Psoas muscle (tissue), 8 donors: Measurements from ENCODE around the gene EPS8L3. TPM values are rescaled to one million over a fixed set of nuclear protein-coding genes. Genes with fewer than 3 reads are reported as not detected.

Source experiments
- ATAC-seq, 4 donors: fragments of 200-7000 bp; cut with Tn5 transposase; one replicate each; pipeline ENCODE4 v1.9.1; 2020; ENCODE audit warnings: moderate library complexity in 3 of 4, mild to moderate bottlenecking in 2 of 4
- DNase-seq, 2 donors: peaks; one replicate each; pipeline ENCODE4 v3.0.0-alpha.2; 2020
- H3K27ac ChIP-seq: fragments of 200-600 bp; one replicate; pipeline ENCODE4 v1.8.0; 2022
- H3K27me3 ChIP-seq, 3 donors: fragments of 200-600 bp in 1 of 3; one replicate each; pipeline versions ENCODE4 v1.6.1 to v1.8.0; 2013 to 2022; ENCODE audit warnings: low read length in 2 of 3, mild to moderate bottlenecking in 2 of 3, moderate library complexity in 1 of 3; ENCODE audit not compliant: insufficient read depth in 3 of 3
- H3K36me3 ChIP-seq, 2 donors: fragments of 200-600 bp in 1 of 2; one replicate each; pipeline versions ENCODE4 v1.6.1 to v1.8.0; 2013 to 2022; ENCODE audit warnings: low read depth in 1 of 2, mild to moderate bottlenecking in 1 of 2, moderate library complexity in 1 of 2; ENCODE audit not compliant: insufficient read depth in 1 of 2
- H3K4me1 ChIP-seq: fragments of 200-600 bp; one replicate; pipeline ENCODE4 v1.8.0; 2022
- H3K4me3 ChIP-seq: fragments of 200-600 bp; one replicate; pipeline ENCODE4 v1.8.0; 2022; ENCODE audit warnings: mild to moderate bottlenecking
- H3K9me3 ChIP-seq: fragments of 200-600 bp; one replicate; pipeline ENCODE4 v1.8.0; 2022
- WGBS, 3 donors: extraction: QIAGEN DNeasy Blood & Tissue Kit; methylation state at CpG; one replicate each; pipeline versions ENCODE4 v1.1.6 to v1.1.7; 2013; 5-methylcytosine and 5-hydroxymethylcytosine counted together
- intact Hi-C, 2 donors: fragments of 100-400 bp; cut with DNase I; formaldehyde crosslinking; loops; one replicate each; pipeline versions ENCODE4 v1.11.0 to v1.14.2; 2022
- polyA plus RNA-seq, 3 donors: library from polyadenylated mRNA; stranded (reverse); fragments of 200-250 nt; gene quantifications; one replicate each; pipeline ENCODE4 v1.2.3, GENCODE V29; 2013
- total RNA-seq, 4 donors: library from RNA; stranded (reverse); fragmentation: NEBNext Ultra II Directional in 2 of 4; extraction: Animal tissue kit (Norgen Biotek cat#: 25700) in 2 of 4; gene quantifications; one replicate each; pipeline versions ENCODE4 v1.2.1 to v1.2.4, GENCODE V29; 2021 to 2023
- TF ChIP-seq, protein P1 (sequence below): fragments of 200-600 bp; IDR thresholded peaks from one replicate; pipeline ENCODE4 v1.8.0; 2022; ENCODE audit warnings: antibody characterized with exemption
- donor health status: healthy with polysubstance abuse.
- donor health status: DM: no; HTN: no; CAD: no; lungs with moderate emphysema.
- donor health status: Bipolar disorder and iron deficiency.
- donor health status: healthy.
- donor health status: DM: yes; HTN: yes; CAD: no.
- donor health status: DM: no; HTN: no; CAD: no.
- donor health status: DM: no; HTN: no; CAD: no.
- donor health status: DM: yes; HTN: yes; CAD: no.

EPS8L3 gene
- total and polyA plus RNA-seq, 7 donors, result 0.03 to 0.64 (median 0.57) TPM; not detected in 4

DNA sequence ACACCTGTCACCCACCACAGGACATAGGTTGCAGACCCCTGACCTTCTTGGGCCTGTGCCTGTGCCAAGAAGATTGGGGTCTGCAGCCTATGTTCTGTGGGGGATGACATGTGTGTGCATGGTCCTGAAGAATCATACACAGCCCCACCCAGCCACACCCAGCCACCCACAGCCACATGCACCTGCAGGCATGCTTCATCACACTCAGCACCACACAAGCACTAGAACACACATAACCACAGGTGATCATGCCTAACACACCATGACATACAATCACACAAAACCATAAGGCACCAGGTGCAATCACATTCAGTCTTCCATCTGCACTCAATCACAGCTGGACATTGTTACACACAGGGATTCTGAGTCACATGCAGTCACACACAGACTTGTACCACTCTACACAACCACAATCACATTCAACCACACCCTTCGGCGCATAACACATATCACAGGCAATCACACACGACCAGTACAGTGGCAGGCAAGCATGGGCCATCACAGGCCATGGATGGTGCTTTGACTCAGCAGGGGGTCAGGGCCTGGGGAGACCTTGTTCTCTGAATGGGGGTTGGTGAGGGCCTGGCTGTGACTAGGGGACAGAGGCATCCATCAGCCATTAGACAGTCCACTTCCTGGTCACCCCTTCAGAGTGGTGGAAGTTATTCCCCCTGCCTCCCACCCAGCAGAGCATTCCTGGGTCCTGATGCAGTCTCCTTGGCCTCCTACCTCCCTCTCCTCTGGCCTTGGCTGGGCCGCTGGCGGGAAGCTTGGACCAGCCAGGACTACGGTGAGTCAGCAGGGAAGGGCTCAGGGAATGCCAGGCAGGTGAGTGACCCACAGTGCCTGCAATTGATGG, 44.3 kb upstream of the EPS8L3 start:
- Histone ChIP-seq H3K27me3 (no peaks in the 10 kb centered on the region), H3K9me3 (no peaks in the 10 kb centered on the region), H3K4me1 (peaks cover 20% of the 10 kb centered on the region), H3K4me3 (no peak overlapping the region), H3K27ac (peak overlapping the region; percentile 50), H3K36me3 (no peaks in the 10 kb centered on the region)
- intact Hi-C loops, result no loop called here
- WGBS, 3 donors, result 79 to 85% (median 81%) methylated on average over 6 of the region's 6 CpGs
- DNase-seq (peak in 1 of 2 donors; percentile 23), ATAC-seq (peak in 2 of 4 donors; percentile 23 to 47)
- TF ChIP-seq, protein P1, sequence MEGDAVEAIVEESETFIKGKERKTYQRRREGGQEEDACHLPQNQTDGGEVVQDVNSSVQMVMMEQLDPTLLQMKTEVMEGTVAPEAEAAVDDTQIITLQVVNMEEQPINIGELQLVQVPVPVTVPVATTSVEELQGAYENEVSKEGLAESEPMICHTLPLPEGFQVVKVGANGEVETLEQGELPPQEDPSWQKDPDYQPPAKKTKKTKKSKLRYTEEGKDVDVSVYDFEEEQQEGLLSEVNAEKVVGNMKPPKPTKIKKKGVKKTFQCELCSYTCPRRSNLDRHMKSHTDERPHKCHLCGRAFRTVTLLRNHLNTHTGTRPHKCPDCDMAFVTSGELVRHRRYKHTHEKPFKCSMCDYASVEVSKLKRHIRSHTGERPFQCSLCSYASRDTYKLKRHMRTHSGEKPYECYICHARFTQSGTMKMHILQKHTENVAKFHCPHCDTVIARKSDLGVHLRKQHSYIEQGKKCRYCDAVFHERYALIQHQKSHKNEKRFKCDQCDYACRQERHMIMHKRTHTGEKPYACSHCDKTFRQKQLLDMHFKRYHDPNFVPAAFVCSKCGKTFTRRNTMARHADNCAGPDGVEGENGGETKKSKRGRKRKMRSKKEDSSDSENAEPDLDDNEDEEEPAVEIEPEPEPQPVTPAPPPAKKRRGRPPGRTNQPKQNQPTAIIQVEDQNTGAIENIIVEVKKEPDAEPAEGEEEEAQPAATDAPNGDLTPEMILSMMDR, result no peak

DNA sequence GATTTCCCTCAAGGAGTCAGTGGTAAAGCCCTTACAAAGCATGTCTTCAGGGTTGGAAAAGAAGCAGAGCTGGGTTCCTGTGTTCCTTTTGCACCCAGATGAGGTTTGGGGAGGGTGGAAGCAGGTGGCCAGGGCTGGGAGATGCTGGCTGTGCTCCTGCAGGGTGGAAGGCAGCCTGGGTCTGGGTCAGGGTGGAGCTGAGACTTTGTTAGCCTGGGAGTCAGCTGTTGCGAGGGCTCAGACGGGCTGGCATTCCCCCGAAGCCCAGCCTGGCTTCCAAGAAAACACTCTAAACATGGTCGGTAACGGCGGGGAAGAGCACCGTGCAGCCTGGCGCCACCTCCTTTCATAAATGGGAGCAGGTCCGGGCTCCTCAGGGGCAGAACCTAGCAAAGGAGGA, 43.7 kb upstream of the EPS8L3 start:
- WGBS, 3 donors, result 24 to 40% (median 24%) methylated on average over 8 to 9 of the region's 9 CpGs
- peak overlapping the region; percentile 50 for H3K27ac ChIP-seq

DNA sequence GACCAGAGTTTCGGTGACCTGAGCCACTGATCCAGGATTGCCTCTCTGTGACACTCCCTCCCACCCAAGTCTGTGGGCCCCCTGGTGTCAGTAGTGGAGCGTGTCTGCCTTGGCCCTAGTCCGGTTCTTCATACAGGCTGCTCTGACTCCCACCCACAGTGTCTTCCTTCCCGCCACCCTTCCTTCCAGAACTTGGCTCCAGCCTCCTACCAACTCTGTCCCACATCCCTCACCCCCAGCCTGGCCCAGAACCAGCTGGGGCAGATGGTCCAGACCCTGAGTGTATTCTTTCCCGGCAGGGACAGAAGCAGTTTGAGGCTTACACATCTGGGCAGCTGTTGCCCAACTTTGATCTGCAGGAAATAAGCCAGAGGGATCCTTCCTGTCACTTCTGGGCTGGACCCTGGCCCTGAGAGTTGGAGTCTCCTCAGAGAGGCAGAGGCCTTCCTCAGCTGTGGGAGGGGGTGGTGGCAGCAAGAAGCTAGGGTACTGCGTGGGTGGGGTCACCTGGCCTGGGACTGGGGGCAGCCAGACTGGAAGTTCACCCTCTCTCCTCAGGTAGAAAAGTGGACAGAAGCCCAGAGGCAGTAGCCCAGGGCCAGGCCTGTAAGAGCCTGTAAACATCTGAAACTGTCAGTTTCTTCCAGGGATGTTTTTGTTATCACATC, 43.1 kb upstream of the EPS8L3 start:
- 55 to 65% (median 60%) methylated on average over 6 of the region's 6 CpGs for WGBS, 3 donors
- H3K4me3 ChIP-seq, result no peak overlapping the region
- TF ChIP-seq, protein P1, result no peak
- no peaks in the 10 kb centered on the region for H3K36me3 ChIP-seq
- peak; percentile 35 to 50 for DNase-seq
- H3K9me3 ChIP-seq, result no peaks in the 10 kb centered on the region
- H3K4me1 ChIP-seq, result peaks cover 20% of the 10 kb centered on the region
- intact Hi-C loops, result no loop called here
- peak; percentile 5 to 38 (median 32) for ATAC-seq
- H3K27ac ChIP-seq, result peak overlapping the region; percentile 50
- H3K27me3 ChIP-seq, result no peaks in the 10 kb centered on the region

More for the DNA sequence above, 43.7 kb upstream of the EPS8L3 start:
- Histone ChIP-seq H3K4me3 (no peak overlapping the region), H3K4me1 (peaks cover 20% of the 10 kb centered on the region), H3K27me3 (no peaks in the 10 kb centered on the region), H3K36me3 (no peaks in the 10 kb centered on the region), H3K9me3 (no peaks in the 10 kb centered on the region)
- peak; percentile 45 to 81 (median 65) for ATAC-seq
- peak in 1 of 2 donors; percentile 51 for DNase-seq
- intact Hi-C loops, result no loop called here
- TF ChIP-seq, protein P1, result no peak

DNA sequence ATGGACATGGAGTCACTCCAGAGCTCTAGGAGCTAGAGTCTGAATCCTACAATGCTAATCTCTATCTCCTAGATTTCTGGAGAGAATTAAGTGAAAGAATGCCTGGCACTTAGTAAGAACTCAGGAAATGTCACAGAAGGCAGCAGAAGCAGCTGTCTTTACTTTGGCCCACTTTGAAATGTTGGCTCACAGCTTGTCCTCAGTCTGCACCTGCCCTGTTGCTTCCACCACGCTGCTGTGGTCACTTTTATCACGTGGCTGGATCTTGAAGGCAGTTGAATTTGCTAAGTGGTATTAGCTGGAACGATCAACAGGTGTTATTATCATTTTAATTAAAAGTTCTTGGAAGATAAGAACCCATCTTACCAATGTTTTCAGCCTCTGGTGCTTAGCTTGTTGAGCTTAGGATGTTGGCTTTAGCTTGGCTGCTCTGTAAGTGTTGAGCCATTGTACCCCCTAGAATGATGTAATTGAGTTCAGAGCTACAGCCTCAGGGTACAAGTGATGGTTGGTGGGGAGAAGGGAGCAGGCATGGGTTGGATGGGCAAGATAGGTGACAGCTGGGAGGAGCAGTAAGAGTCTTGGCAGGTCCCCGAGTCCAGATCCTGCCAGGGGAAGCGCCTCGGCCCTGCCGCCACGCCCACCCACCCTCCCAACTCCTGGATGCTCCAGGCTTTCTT, 41.9 kb upstream of the EPS8L3 start:
- H3K36me3 ChIP-seq, result no peaks in the 10 kb centered on the region
- WGBS, 3 donors, result 34 to 39% (median 36%) methylated on average over 8 of the region's 8 CpGs
- H3K9me3 ChIP-seq, result no peaks in the 10 kb centered on the region
- ATAC-seq (peak; percentile 64 to 81 (median 70)), DNase-seq (peak in 1 of 2 donors; percentile 26)
- intact Hi-C loops, result no loop called here
- H3K27ac ChIP-seq, result peak overlapping the region; percentile 41
- no peaks in the 10 kb centered on the region for H3K27me3 ChIP-seq
- H3K4me3 ChIP-seq, result no peak overlapping the region
- H3K4me1 ChIP-seq, result peaks cover 20% of the 10 kb centered on the region
- TF ChIP-seq, protein P1, result no peak
